ENCODE measurements around the gene CST9. TPM values are rescaled to one million over a fixed set of nuclear protein-coding genes. Genes with fewer than 3 reads are reported as not detected.
A peak's percentile ranks its signal among the peaks of the same experiment; 100 is the strongest.

CST9 gene
- total and polyA plus RNA-seq, 2 of the 13 experiments (the other 11 are each of a cell fraction or from before 2014, with no cell fraction given), result 0.07 TPM; not detected in 1

GRCh38 chr20:23640671-23641667 lies 35.3 kb upstream of the CST9 start (continued):
- TF ChIP-seq ZBTB20 (CRISPR knock-in tag; IDR thresholded peaks at IDR 0.05; ENCODE audit: borderline replicate concordance, low read depth) (0 out of 2 replicates have a peak, but pooled peaks have one; percentile 9), ZNF775 (CRISPR knock-in tag; IDR thresholded peaks at IDR 0.05; ENCODE audit: borderline replicate concordance) (no peak), ZNF841 (CRISPR knock-in tag; IDR thresholded peaks at IDR 0.05; ENCODE audit: borderline replicate concordance) (no peak), TCF7L2 (IDR thresholded peaks at IDR 0.05; ENCODE audit: low read depth, low read length) (no peak), NR2C2 (CRISPR knock-in tag; IDR thresholded peaks at IDR 0.05; ENCODE audit: borderline replicate concordance) (peak; percentile 67; the same call in 1 of the 2 replicates), GRHL1 (CRISPR knock-in tag; conservative IDR thresholded peaks at IDR 0.05) (no peak), DPF2 (CRISPR knock-in tag; IDR thresholded peaks at IDR 0.05; ENCODE audit: borderline replicate concordance, low read depth) (peak; percentile 51; the same call in 1 of the 2 replicates), STAT5B (CRISPR knock-in tag; IDR thresholded peaks at IDR 0.05) (no peak), ZSCAN29 (CRISPR knock-in tag; conservative IDR thresholded peaks at IDR 0.05) (no peak), KLF11 (CRISPR knock-in tag; IDR thresholded peaks at IDR 0.05) (peak; percentile 78; the same call in 1 of the 2 replicates), ZNF281 (CRISPR knock-in tag; IDR thresholded peaks at IDR 0.05; ENCODE audit: borderline replicate concordance) (peak; percentile 43; the same call in 1 of the 2 replicates), TFAP4 (IDR thresholded peaks at IDR 0.05; ENCODE audit: borderline replicate concordance, low read depth) (peak; percentile 91), DNMT1 (CRISPR knock-in tag; IDR thresholded peaks at IDR 0.05) (no peak), CREB1 (IDR thresholded peaks at IDR 0.05) (no peak), CREB1 (CRISPR knock-in tag; IDR thresholded peaks at IDR 0.05) (no peak), ZBTB14 (CRISPR knock-in tag; IDR thresholded peaks at IDR 0.05) (no peak), BHLHE40 (IDR thresholded peaks at IDR 0.05; ENCODE audit: low read length) (no peak), ZFAT (CRISPR knock-in tag; conservative IDR thresholded peaks at IDR 0.05) (no peak), EHMT2 (IDR thresholded peaks at IDR 0.05; ENCODE audit: borderline replicate concordance, low read depth, low read length) (0 out of 2 replicates have a peak, but pooled peaks have one; percentile 28), ATRX (CRISPR knock-in tag; IDR thresholded peaks at IDR 0.05; ENCODE audit: borderline replicate concordance) (no peak), ZNF619 (CRISPR knock-in tag; IDR thresholded peaks at IDR 0.05) (no peak), ZSCAN21 (CRISPR knock-in tag; IDR thresholded peaks at IDR 0.05; ENCODE audit: borderline replicate concordance) (peak; percentile 88)

Data from HepG2 (cell line).